Endothelial cell of umbilical vein (primary cell): Measurements from ENCODE around the gene TBC1D4. TPM values are rescaled to one million over a fixed set of nuclear protein-coding genes. Genes with fewer than 3 reads are reported as not detected.

Experiments used
- BruUV-seq: library from RNA; stranded (reverse); fragments of 400-500 nt; replicated peaks from 2 replicates; lab custom pipeline; 2021; lab: Mats Ljungman, UMichigan
- CTCF ChIA-PET: fragments of 300-600, 350-600 bp; sonication (Branson Sonifier 250); formaldehyde crosslinking; loops from one replicate; lab custom pipeline; 2021; ENCODE audit warnings: antibody characterized with exemption, inconsistent platforms; lab: Charles Lee
- POLR2A ChIA-PET: fragments of 300-600, 350-600 bp; sonication (Branson Sonifier 250); formaldehyde crosslinking; loops from one replicate; lab custom pipeline; 2021; ENCODE audit warnings: antibody characterized with exemption, inconsistent platforms; lab: Charles Lee
- DNase-seq: peaks from one replicate; pipeline ENCODE4 v3.0.0-alpha.2; 2011; ENCODE audit warnings: low read depth, low spot score
- FAIRE-seq: peaks from 2 replicates; lab custom pipeline; 2011; peaks lifted over from hg19 to GRCh38; lab: Jason Lieb, UNC
- H2AFZ ChIP-seq: 2 replicates; pipeline ENCODE4 v1.6.0; 2012; ENCODE audit warnings: low read depth, low read length, control low read depth, inconsistent platforms
- H3K27ac ChIP-seq: 2 replicates; pipeline ENCODE4 v1.5.1; 2011; ENCODE audit warnings: low read depth, mild to moderate bottlenecking, control low read depth, low read length, moderate library complexity; ENCODE audit not compliant: insufficient read depth
- H3K27me3 ChIP-seq, 2 experiments: 2 replicates each; pipeline versions ENCODE4 v1.6.0 to v1.6.1; 2011; ENCODE audit warnings: low read length in 2 of 2, mixed read lengths in 1 of 2; ENCODE audit not compliant: control insufficient read depth in 2 of 2, insufficient read depth in 2 of 2
- H3K36me3 ChIP-seq, 2 experiments: 2 replicates in 1 of 2; 3 replicates in 1 of 2; pipeline ENCODE4 v1.5.1; 2011; ENCODE audit warnings: low read length in 2 of 2, mild to moderate bottlenecking in 1 of 2, moderate library complexity in 1 of 2; ENCODE audit not compliant: control insufficient read depth in 2 of 2, insufficient read depth in 2 of 2; ENCODE audit errors: extremely low read depth in 1 of 2
- H3K4me1 ChIP-seq: 3 replicates; pipeline ENCODE4 v1.5.1; 2011; ENCODE audit warnings: mild to moderate bottlenecking, low read length; ENCODE audit not compliant: control insufficient read depth, insufficient read depth; ENCODE audit errors: extremely low read depth
- H3K4me2 ChIP-seq: 2 replicates; pipeline ENCODE4 v1.6.1; 2011; ENCODE audit warnings: low read length, control low read depth, mixed read lengths; ENCODE audit not compliant: insufficient read depth
- H3K4me3 ChIP-seq, 3 experiments: fragments of 200-600 bp in 1 of 3; sonication (generic), shearing (Covaris generic) in 1 of 3; replicated peaks in 1 of 3; 2 replicates each; pipeline ENCODE4 v1.5.1; 2011 to 2016; ENCODE audit warnings: control low read depth in 3 of 3, low read length in 3 of 3, mild to moderate bottlenecking in 2 of 3, inconsistent platforms in 1 of 3, low read depth in 1 of 3, moderate library complexity in 1 of 3; ENCODE audit not compliant: insufficient read depth in 1 of 3
- H3K79me2 ChIP-seq: 2 replicates; pipeline ENCODE4 v1.6.0; 2012; ENCODE audit warnings: low read length, inconsistent platforms; ENCODE audit not compliant: control insufficient read depth, insufficient read depth
- H3K9ac ChIP-seq: replicated peaks from 2 replicates; pipeline ENCODE3; 2011; ENCODE audit warnings: low read length, control low read depth; ENCODE audit not compliant: insufficient read depth; ENCODE audit errors: extremely low read depth
- H3K9me1 ChIP-seq: replicated peaks from 3 replicates; pipeline ENCODE4 v1.6.0; 2011; ENCODE audit warnings: mild to moderate bottlenecking, low read length; ENCODE audit not compliant: control insufficient read depth, insufficient read depth; ENCODE audit errors: extremely low read depth
- H3K9me3 ChIP-seq: replicated peaks from 2 replicates; pipeline ENCODE4 v1.5.1; 2012; ENCODE audit warnings: low read length, inconsistent platforms; ENCODE audit not compliant: control insufficient read depth, insufficient read depth
- H4K20me1 ChIP-seq: replicated peaks from 2 replicates; pipeline ENCODE3; 2011; ENCODE audit warnings: mild to moderate bottlenecking, low read length; ENCODE audit not compliant: control insufficient read depth, insufficient read depth; ENCODE audit errors: extremely low read depth
- CTCF ChIP-seq, 2 donors: IDR thresholded peaks; 1 replicate in 1 of 2; 2 replicates in 1 of 2; pipeline ENCODE4 v1.5.1; 2011; ENCODE audit warnings: low read length in 2 of 2, mild to moderate bottlenecking in 2 of 2, moderate library complexity in 2 of 2, control low read depth in 1 of 2, inconsistent platforms in 1 of 2, low read depth in 1 of 2; ENCODE audit not compliant: insufficient read depth in 1 of 2; ENCODE audit errors: extremely low read depth in 1 of 2
- EZH2 ChIP-seq: IDR thresholded peaks from 2 replicates; pipeline ENCODE4 v1.6.1; 2012; ENCODE audit warnings: borderline replicate concordance, low read depth, mild to moderate bottlenecking, moderate library complexity, low read length, inconsistent platforms; ENCODE audit not compliant: severe bottlenecking
- FOS ChIP-seq: IDR thresholded peaks from 2 replicates; pipeline ENCODE4 v1.6.1; 2011; ENCODE audit warnings: mild to moderate bottlenecking, low read length, moderate library complexity, borderline replicate concordance; ENCODE audit not compliant: insufficient read depth
- GATA2 ChIP-seq: IDR thresholded peaks from 2 replicates; pipeline ENCODE4 v1.7.0; 2011; ENCODE audit warnings: low read depth, mild to moderate bottlenecking, moderate library complexity, mixed read lengths, low read length; ENCODE audit not compliant: insufficient read length, insufficient read depth
- JUN ChIP-seq: IDR thresholded peaks from 2 replicates; pipeline ENCODE4 v1.6.1; 2011; ENCODE audit warnings: borderline replicate concordance, low read depth; ENCODE audit not compliant: insufficient read length, insufficient read depth
- MAX ChIP-seq: IDR thresholded peaks from 2 replicates; pipeline ENCODE4 v1.6.1; 2011; ENCODE audit not compliant: insufficient read depth, insufficient read length
- MYC ChIP-seq: IDR thresholded peaks from one replicate; pipeline ENCODE4 v1.6.1; 2011; ENCODE audit warnings: mild to moderate bottlenecking, low read depth, low read length
- POLR2A ChIP-seq: IDR thresholded peaks from 2 replicates; pipeline ENCODE4 v1.6.1; 2012; ENCODE audit warnings: low read depth, mild to moderate bottlenecking, control low read depth, low read length
- POLR2AphosphoS5 ChIP-seq: IDR thresholded peaks from 2 replicates; pipeline ENCODE4 v1.6.1; 2012; ENCODE audit warnings: low read depth, mild to moderate bottlenecking, control low read depth, low read length, moderate library complexity; ENCODE audit not compliant: insufficient read depth
- dilution Hi-C: fragments of 300-500 bp; cut with MboI; formaldehyde crosslinking; loops from one replicate; pipeline ENCODE4 v1.15.0; 2019; ENCODE audit warnings: low sequenced_read_pairs; ENCODE audit not compliant: extremely low pct_ligation_motif_present
- intact Hi-C: fragments of 100-400 bp; cut with micrococcal nuclease; formaldehyde crosslinking; loops from one replicate; pipeline ENCODE4 v1.10.0; 2022
- polyA plus RNA-seq, 4 experiments: library from polyadenylated mRNA; depleted of rRNA in 3 of 4; stranded (reverse) in 3 of 4; unstranded in 1 of 4; fragments of >200 nt; gene quantifications; 2 replicates each; pipeline versions ENCODE4 v1.2.1 to v1.2.3, GENCODE V29; 2011 to 2012; ENCODE audit warnings: missing spikeins in 1 of 4
- total RNA-seq: library from RNA; stranded (reverse); gene quantifications from 2 replicates; pipeline ENCODE4 v1.2.3, GENCODE V29; 2021

TBC1D4 gene
- total and polyA plus RNA-seq, 2 donors (not counting 3 experiments of a cell fraction or from before 2014, with no cell fraction given) = 58.3 to 81.0 TPM

- TF ChIP-seq GATA2 (no peak), POLR2AphosphoS5 (no peak), MYC (no peak), JUN (no peak), POLR2A (no peak), EZH2 (no peak), FOS (no peak), CTCF (IDR thresholded peaks at IDR 0.05; ENCODE audit: extremely low read depth in 1 of 2, insufficient read depth in 1 of 2, low read depth in 1 of 2, low read length in 2 of 2) (no peak), MAX (no peak)
- H3K79me2 ChIP-seq = no peaks in the 10 kb centered on the region
- no peak overlapping the region for H2AFZ ChIP-seq
- no peaks in the 10 kb centered on the region for H3K36me3 ChIP-seq
- no TSS peak for BruUV-seq
- no peak overlapping the region for H3K27ac ChIP-seq
- dilution Hi-C loops (no loop called here), intact Hi-C loops (no loop called here)
- H3K9ac ChIP-seq = no peak overlapping the region
- no peaks in the 10 kb centered on the region for H3K27me3 ChIP-seq
- H3K4me1 ChIP-seq = no peaks in the 10 kb centered on the region
- ChIA-PET POLR2A (no interaction called here), CTCF (interaction anchor here (1.0 to 1.6 kb wide), 2 partner anchors 9 to 36 kb away, joined by 4 to 5 read pairs; partner anchors contain the start of gene TBC1D4)
- H3K4me3 ChIP-seq = no peak overlapping the region
- no peak overlapping the region for H3K4me2 ChIP-seq
- DNase-seq (no peak), FAIRE-seq (no peak)
- no peaks in the 10 kb centered on the region for H4K20me1 ChIP-seq
- H3K9me1 ChIP-seq = no peaks in the 10 kb centered on the region
- no peaks in the 10 kb centered on the region for H3K9me3 ChIP-seq
Observed at GRCh38 chr13:75518439-75519088, 36.6 kb upstream of the TBC1D4 start.
